Lower leg skin (tissue), 3 donors: Measurements from ENCODE around the gene GFPT1.

Experiments used
- POLR2A ChIP-seq, 2 donors: fragments of 450-650 bp; IDR thresholded peaks; one replicate each; pipeline ENCODE4 v1.6.1; 2016 to 2017; ENCODE audit warnings: antibody characterized with exemption in 2 of 2, mild to moderate bottlenecking in 1 of 2, moderate library complexity in 1 of 2
- TF ChIP-seq, protein P1 (sequence below), 3 donors: fragments of 450-650 bp; IDR thresholded peaks; one replicate each; pipeline ENCODE4 v1.5.1; 2016; ENCODE audit warnings: antibody characterized with exemption in 3 of 3, mild to moderate bottlenecking in 3 of 3, moderate library complexity in 2 of 3

- TF ChIP-seq, protein P1, sequence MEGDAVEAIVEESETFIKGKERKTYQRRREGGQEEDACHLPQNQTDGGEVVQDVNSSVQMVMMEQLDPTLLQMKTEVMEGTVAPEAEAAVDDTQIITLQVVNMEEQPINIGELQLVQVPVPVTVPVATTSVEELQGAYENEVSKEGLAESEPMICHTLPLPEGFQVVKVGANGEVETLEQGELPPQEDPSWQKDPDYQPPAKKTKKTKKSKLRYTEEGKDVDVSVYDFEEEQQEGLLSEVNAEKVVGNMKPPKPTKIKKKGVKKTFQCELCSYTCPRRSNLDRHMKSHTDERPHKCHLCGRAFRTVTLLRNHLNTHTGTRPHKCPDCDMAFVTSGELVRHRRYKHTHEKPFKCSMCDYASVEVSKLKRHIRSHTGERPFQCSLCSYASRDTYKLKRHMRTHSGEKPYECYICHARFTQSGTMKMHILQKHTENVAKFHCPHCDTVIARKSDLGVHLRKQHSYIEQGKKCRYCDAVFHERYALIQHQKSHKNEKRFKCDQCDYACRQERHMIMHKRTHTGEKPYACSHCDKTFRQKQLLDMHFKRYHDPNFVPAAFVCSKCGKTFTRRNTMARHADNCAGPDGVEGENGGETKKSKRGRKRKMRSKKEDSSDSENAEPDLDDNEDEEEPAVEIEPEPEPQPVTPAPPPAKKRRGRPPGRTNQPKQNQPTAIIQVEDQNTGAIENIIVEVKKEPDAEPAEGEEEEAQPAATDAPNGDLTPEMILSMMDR (IDR thresholded peaks at IDR 0.05) = no peak
- TF ChIP-seq POLR2A (IDR thresholded peaks at IDR 0.05) = no peak
These were observed 56.2 kb downstream of the GFPT1 start for GRCh38 chr2:69330781-69331180.
